Mucosa of descending colon (tissue), 3 donors: ENCODE results near the gene NLRP7. TPM values are rescaled to one million over a fixed set of nuclear protein-coding genes. Genes with fewer than 3 reads are reported as not detected.
"Not testable (repeated sequence)": the region's sequence is repeated elsewhere in the genome, so short reads cannot be mapped to it uniquely, and the experiment has no call there.

Experiments
- ATAC-seq: fragments of 200-7000 bp; cut with Tn5 transposase; one replicate; pipeline ENCODE4 v1.9.1; 2020; ENCODE audit warnings: mild to moderate bottlenecking, moderate library complexity
- DNase-seq, 3 donors: peaks; one replicate each; pipeline ENCODE4 v3.0.0-alpha.2; 2020
- H3K36me3 ChIP-seq: fragments of 200-600 bp; one replicate; pipeline ENCODE4 v1.8.0; 2021; ENCODE audit warnings: low read depth, mild to moderate bottlenecking
- H3K4me1 ChIP-seq: fragments of 200-600 bp; one replicate; pipeline ENCODE4 v1.8.0; 2021; ENCODE audit warnings: low read depth, mild to moderate bottlenecking
- H3K4me3 ChIP-seq: fragments of 200-600 bp; one replicate; pipeline ENCODE4 v1.8.0; 2021; ENCODE audit warnings: mild to moderate bottlenecking
- H3K9me3 ChIP-seq: fragments of 200-600 bp; one replicate; pipeline ENCODE4 v1.8.0; 2021; ENCODE audit warnings: mild to moderate bottlenecking
- CTCF ChIP-seq: fragments of 200-600 bp; IDR thresholded peaks from one replicate; pipeline ENCODE4 v1.8.0; 2022; ENCODE audit warnings: antibody characterized with exemption, mild to moderate bottlenecking
- intact Hi-C, 2 donors: fragments of 100-400 bp; cut with DNase I in 1 of 2; cut with micrococcal nuclease in 1 of 2; formaldehyde crosslinking; loops; one replicate each; pipeline versions ENCODE4 v1.11.0 to v1.11.1; 2022; cut with DNase I, micrococcal nuclease
- total RNA-seq, 3 donors: library from RNA; stranded (reverse); fragmentation: NEBNext Ultra II Directional in 2 of 3; extraction: Animal tissue kit (Norgen Biotek cat#: 25700) in 2 of 3; gene quantifications; one replicate each; pipeline versions ENCODE4 v1.2.1 to v1.2.4, GENCODE V29; 2021 to 2023
- donor health status: DM: no; HTN: no; CAD: no; lungs with moderate emphysema.
- donor health status: DM: no; HTN: no; CAD: no.
- donor health status: DM: no; HTN: yes; CAD: no.

Gene NLRP7
- total RNA-seq, 3 donors from 2014 or later, result 0.12 TPM; not detected in 2

- Histone ChIP-seq H3K9me3 (no peaks in the 10 kb centered on the region), H3K36me3 (no peaks in the 10 kb centered on the region), H3K4me1 (no peaks in the 10 kb centered on the region), H3K4me3 (no peak overlapping the region)
- TF ChIP-seq CTCF, result no peak
- intact Hi-C loops, result no loop called here
- ATAC-seq (no peak), DNase-seq (no peak)
Measured at GRCh38 chr19:54949412-54949811, 2.1 kb upstream of the NLRP7 start.

- H3K9me3 ChIP-seq, ATAC-seq, intact Hi-C loops, H3K4me1 ChIP-seq, DNase-seq, H3K4me3 ChIP-seq, H3K36me3 ChIP-seq: not testable (repeated sequence)
Measured at GRCh38 chr19:54943772-54944361, 3.5 kb downstream of the NLRP7 start.

- DNase-seq, H3K9me3 ChIP-seq, intact Hi-C loops, H3K4me1 ChIP-seq, ATAC-seq, H3K36me3 ChIP-seq, H3K4me3 ChIP-seq: not testable (repeated sequence)
Measured at GRCh38 chr19:54939538-54939937, 7.8 kb downstream of the NLRP7 start.

- no peaks in the 10 kb centered on the region for H3K36me3 ChIP-seq
- no peaks in the 10 kb centered on the region for H3K4me1 ChIP-seq
- no peaks in the 10 kb centered on the region for H3K9me3 ChIP-seq
- H3K4me3 ChIP-seq, result no peak overlapping the region
- DNase-seq (no peak), ATAC-seq (no peak)
- TF ChIP-seq CTCF, result no peak
- intact Hi-C loops, result no loop called here
Measured at GRCh38 chr19:54938906-54939305, 8.4 kb downstream of the NLRP7 start.

DNA sequence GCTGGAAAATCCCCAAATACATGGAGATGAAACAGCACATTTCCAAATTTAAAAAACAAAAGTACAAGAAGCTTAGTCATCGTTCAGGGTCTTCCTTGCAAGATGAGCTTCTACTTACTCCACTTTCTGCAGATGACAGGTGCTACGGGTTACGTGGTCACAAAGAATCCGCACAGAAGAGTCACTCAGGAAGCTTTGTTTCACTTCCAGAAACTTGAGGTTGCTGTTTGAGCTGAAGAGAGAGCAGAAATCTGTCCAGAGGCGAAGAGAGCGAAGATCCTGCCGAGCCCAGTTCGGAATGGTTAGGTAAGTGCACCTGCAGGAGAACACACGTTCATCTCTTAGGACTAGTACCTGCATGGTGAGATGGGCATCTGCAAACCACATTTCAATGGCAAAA, 9.4 kb downstream of the NLRP7 start:
- DNase-seq, result no peak
- TF ChIP-seq CTCF, result no peak

GRCh38 chr19:54928299-54928698, 19.0 kb downstream of the NLRP7 start:
- DNase-seq, result no peak
- intact Hi-C loops, result no loop called here
- Histone ChIP-seq H3K36me3 (no peaks in the 10 kb centered on the region), H3K4me3 (no peak overlapping the region), H3K9me3 (peaks cover 21% of the 10 kb centered on the region), H3K4me1 (no peaks in the 10 kb centered on the region)
- no peak for TF ChIP-seq CTCF
- ATAC-seq, result no peak

More for the DNA sequence above, 9.4 kb downstream of the NLRP7 start:
- H3K4me3 ChIP-seq, result no peak overlapping the region
- no peaks in the 10 kb centered on the region for H3K9me3 ChIP-seq
- no peaks in the 10 kb centered on the region for H3K4me1 ChIP-seq
- no peak for ATAC-seq
- H3K36me3 ChIP-seq, result no peaks in the 10 kb centered on the region
- intact Hi-C loops, result no loop called here

DNA sequence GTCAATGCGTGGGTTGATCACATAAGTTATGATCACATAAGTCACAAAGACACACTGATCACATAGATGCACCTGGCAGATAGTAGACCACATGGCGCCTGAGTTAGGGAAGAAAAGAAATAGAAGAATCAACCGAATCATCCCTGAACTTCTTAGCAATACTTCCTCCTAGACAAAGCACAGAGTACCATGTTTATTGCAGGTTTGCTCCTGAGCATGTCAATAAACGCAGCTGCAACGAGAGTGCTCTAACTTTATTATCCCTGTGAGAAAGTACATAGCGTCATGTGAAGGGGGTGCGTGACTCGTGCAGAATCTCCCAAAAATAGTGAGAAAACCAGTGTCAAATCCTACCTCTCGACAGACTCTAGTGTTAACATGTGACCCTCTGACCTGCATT, 24.1 kb downstream of the NLRP7 start:
- ATAC-seq (peak; percentile 18), DNase-seq (no peak)
- Histone ChIP-seq H3K4me1 (no peaks in the 10 kb centered on the region), H3K36me3 (no peaks in the 10 kb centered on the region), H3K9me3 (peaks cover 10% of the 10 kb centered on the region), H3K4me3 (no peak overlapping the region)
- intact Hi-C loops, result no loop called here
- TF ChIP-seq CTCF, result no peak
